LNCaP clone FGC (cell line): ENCODE results near the gene CYP24A1.

Source experiments
- DNase-seq: peaks from one replicate; pipeline ENCODE4 v3.0.0-alpha.2; 2011; ENCODE audit warnings: low read depth
- H3K4me3 ChIP-seq: 2 replicates; pipeline ENCODE4 v1.5.1; 2011; ENCODE audit warnings: mild to moderate bottlenecking, low read depth, low read length, control low read depth
- CTCF ChIP-seq: IDR thresholded peaks from 2 replicates; pipeline ENCODE4 v1.5.1; 2012; ENCODE audit warnings: mild to moderate bottlenecking; ENCODE audit not compliant: control insufficient read depth, insufficient read depth; ENCODE audit errors: extremely low read depth

Gene CYP24A1

GRCh38 chr20:54204063-54204462 lies 30.3 kb upstream of the CYP24A1 start:
- DNase-seq: no peak
- no peak for TF ChIP-seq CTCF
- no peak overlapping the region for H3K4me3 ChIP-seq

GRCh38 chr20:54203281-54203680 lies 29.5 kb upstream of the CYP24A1 start:
- DNase-seq: no peak

GRCh38 chr20:54201268-54201846 lies 27.6 kb upstream of the CYP24A1 start:
- no peak for TF ChIP-seq CTCF
- no peak overlapping the region for H3K4me3 ChIP-seq
- DNase-seq: no peak

More at GRCh38 chr20:54203281-54203680, 29.5 kb upstream of the CYP24A1 start:
- no peak overlapping the region for H3K4me3 ChIP-seq
- no peak for TF ChIP-seq CTCF

- no peak for TF ChIP-seq CTCF
- H3K4me3 ChIP-seq: no peak overlapping the region
- DNase-seq: peak; percentile 47
Observed at GRCh38 chr20:54200487-54201267, 26.9 kb upstream of the CYP24A1 start.

- no peak for DNase-seq
- H3K4me3 ChIP-seq: no peak overlapping the region
- peak; percentile 88 for TF ChIP-seq CTCF
Observed at GRCh38 chr20:54199721-54200176, 26.0 kb upstream of the CYP24A1 start.

GRCh38 chr20:54199283-54199682 lies 25.5 kb upstream of the CYP24A1 start:
- no peak for TF ChIP-seq CTCF
- no peak overlapping the region for H3K4me3 ChIP-seq
- no peak for DNase-seq
